ENCODE results near the gene ODAM.

DNA sequence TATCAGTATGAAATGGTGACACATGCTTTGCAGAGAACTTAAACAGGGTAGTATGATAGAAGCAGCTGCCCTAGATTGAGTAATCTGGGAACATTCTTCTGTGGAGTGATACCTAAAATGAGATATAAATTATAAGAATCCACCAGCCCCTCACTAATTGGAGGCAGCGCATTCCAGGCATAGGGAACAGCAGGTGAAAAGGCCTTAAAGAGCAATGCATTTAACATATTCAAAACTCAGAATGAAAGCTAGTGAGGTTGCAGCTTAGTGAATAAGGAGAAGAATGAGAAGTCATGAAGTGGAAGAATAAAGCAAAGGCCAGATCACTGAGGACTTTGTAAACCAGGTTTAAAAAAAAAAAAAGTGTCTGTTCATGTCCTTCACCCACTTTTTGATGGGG lies 4.9 kb upstream of the ODAM start:
- TF ChIP-seq POLR2A (IDR thresholded peaks at IDR 0.05) = no peak
- TF ChIP-seq, protein P1, sequence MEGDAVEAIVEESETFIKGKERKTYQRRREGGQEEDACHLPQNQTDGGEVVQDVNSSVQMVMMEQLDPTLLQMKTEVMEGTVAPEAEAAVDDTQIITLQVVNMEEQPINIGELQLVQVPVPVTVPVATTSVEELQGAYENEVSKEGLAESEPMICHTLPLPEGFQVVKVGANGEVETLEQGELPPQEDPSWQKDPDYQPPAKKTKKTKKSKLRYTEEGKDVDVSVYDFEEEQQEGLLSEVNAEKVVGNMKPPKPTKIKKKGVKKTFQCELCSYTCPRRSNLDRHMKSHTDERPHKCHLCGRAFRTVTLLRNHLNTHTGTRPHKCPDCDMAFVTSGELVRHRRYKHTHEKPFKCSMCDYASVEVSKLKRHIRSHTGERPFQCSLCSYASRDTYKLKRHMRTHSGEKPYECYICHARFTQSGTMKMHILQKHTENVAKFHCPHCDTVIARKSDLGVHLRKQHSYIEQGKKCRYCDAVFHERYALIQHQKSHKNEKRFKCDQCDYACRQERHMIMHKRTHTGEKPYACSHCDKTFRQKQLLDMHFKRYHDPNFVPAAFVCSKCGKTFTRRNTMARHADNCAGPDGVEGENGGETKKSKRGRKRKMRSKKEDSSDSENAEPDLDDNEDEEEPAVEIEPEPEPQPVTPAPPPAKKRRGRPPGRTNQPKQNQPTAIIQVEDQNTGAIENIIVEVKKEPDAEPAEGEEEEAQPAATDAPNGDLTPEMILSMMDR (IDR thresholded peaks at IDR 0.05) = no peak
- no peak for TF ChIP-seq EP300 (IDR thresholded peaks at IDR 0.05)

All from upper lobe of left lung (tissue), 4 donors.